ENCODE measurements around the gene INPP5E.

Gene INPP5E

DNA sequence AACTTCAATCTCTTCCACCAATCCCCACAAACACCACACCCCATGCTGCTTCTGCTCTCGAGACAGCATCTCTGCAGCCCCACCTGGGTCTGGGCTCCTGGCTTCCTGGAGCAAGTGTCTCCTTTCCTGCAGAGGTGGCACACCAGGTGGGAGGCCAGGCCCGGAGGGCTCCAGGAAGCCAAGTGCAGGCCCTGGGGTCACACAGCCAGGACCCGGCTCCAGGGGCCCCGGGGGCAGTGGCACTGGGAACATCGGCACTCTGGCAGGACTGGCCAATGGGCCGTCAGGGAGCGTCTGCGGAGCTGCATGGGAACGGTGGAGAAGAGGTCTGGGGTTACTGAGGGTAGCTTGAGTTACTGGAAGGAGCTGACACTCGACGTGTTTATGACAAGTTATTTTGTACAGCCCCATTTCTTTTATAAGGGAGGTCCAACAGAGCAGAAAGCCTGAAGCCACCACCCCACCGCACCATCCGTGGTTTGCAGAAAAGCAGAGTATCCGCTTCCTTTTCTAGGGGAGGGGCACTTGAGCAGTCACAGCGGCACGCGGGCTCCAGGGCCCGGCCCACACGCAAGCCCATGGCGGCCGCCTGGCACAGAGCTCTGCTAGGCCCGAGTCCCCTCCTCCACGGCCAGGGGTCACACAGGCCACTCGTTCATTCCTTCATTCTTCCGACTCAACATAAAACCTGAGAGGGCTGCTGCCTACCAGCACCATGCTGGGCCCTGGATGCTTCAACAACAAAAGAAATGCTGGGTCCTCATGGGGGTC, 14.6 kb upstream of the INPP5E start:
- TF ChIP-seq, protein P1, sequence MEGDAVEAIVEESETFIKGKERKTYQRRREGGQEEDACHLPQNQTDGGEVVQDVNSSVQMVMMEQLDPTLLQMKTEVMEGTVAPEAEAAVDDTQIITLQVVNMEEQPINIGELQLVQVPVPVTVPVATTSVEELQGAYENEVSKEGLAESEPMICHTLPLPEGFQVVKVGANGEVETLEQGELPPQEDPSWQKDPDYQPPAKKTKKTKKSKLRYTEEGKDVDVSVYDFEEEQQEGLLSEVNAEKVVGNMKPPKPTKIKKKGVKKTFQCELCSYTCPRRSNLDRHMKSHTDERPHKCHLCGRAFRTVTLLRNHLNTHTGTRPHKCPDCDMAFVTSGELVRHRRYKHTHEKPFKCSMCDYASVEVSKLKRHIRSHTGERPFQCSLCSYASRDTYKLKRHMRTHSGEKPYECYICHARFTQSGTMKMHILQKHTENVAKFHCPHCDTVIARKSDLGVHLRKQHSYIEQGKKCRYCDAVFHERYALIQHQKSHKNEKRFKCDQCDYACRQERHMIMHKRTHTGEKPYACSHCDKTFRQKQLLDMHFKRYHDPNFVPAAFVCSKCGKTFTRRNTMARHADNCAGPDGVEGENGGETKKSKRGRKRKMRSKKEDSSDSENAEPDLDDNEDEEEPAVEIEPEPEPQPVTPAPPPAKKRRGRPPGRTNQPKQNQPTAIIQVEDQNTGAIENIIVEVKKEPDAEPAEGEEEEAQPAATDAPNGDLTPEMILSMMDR (IDR thresholded peaks at IDR 0.05; ENCODE audit: low read depth, low read length): no peak
- DNase-seq (ENCODE audit: extremely low read depth, low read depth): no peak

DNA sequence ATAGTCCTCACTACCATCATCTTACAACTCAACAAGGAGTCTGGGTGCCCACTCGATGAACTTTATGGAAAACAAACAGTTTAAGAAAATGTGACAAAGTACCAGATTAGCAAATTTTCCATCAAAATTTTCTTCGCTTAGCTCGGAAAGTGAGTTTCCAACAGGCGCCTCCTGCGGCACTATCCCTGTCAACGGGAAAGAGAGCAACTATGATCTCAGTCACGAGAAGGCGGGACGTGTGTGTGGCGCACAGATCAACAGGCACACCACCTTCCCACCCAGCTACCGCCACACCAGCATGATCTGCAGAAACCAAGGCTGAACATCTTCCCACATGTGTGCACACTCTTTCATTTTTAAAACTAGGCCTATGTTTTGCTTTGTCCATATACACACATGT, 13.7 kb upstream of the INPP5E start:
- TF ChIP-seq, protein P1 (IDR thresholded peaks at IDR 0.05; ENCODE audit: low read depth, low read length): no peak
- DNase-seq (ENCODE audit: extremely low read depth, low read depth): no peak

DNA sequence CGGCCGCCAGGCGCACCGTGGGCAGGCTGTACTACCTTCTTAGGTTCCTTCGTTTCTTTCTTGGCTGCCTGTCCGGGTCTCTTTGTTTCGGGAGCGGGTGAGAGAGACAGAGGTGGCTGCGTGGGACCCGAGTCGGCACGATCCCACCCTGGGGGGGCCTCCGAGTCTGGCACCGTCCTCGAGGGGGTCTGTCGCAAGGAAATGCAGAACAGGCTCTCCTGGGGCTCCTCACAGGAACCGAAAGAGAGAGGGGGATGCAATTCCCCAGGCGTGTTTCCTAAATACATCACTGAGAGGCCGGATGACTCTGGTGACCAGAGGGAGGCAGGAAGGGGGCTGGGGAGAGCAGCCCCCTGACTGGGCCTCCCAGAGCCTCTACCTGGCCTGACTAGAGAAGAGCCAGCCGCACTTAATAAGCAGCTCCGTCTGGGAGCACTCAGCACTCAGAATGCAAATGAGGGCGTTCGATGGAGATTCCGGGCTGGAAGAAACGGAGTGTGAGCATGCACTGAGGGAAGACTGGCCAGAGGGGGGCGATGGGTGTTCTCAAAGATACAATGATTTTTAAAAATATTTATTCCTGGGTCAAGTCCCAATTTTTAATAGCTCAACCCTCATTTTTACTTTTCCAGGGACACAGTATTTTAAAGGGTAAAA, 11.7 kb upstream of the INPP5E start:
- DNase-seq (ENCODE audit: extremely low read depth, low read depth): no peak
- TF ChIP-seq, protein P1 (IDR thresholded peaks at IDR 0.05; ENCODE audit: low read depth, low read length): no peak

DNA sequence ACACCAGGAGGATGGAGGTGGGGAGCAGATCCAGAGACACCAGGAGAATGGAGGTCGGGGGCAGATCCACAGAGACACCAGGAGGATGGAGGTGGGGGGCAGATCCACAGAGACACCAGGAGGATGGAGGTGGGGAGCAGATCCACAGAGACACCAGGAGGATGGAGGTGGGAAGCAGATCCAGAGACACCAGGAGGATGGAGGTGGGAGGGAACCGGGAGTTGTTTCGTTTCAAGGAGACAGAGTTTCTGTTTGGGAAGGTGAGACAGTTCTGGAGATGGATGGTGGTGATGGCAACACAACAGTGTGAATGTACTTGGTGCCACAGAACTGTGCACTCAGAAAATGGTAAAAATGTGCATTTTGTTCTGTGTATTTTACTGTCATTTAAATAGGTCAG, 9.0 kb upstream of the INPP5E start:
- DNase-seq (ENCODE audit: extremely low read depth, low read depth): no peak
- TF ChIP-seq, protein P1 (IDR thresholded peaks at IDR 0.05; ENCODE audit: low read depth, low read length): no peak

DNA sequence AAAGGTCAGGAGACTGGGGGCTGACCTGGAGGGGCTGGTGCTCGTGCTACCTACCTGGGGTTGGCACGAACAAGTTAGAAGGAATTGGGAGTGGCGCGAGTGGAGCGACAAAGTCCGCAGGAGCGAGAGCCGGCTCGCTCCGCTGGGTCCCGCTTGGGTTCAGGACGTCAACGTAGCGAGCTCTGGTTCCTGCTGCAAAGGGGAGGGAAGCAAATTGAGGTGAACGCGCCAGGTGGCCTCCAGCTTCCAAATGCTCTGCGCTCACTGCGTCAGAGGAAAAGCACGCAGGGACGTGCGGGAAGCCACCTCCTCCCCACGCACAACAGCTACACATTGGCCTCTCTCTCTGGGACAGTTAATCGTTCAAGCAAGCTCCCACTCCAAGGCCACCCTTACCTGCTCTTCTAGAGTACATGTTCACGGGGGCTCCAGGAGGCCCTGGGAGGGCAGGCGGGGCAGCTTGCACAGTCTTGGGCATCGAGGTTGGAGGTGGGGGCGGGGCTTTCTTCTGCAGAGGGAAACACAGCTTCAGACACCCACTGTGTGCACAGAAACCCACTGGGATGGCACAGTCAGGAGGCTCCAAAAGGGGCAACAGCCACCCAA, 7.6 kb upstream of the INPP5E start:
- TF ChIP-seq, protein P1 (IDR thresholded peaks at IDR 0.05; ENCODE audit: low read depth, low read length): no peak

DNA sequence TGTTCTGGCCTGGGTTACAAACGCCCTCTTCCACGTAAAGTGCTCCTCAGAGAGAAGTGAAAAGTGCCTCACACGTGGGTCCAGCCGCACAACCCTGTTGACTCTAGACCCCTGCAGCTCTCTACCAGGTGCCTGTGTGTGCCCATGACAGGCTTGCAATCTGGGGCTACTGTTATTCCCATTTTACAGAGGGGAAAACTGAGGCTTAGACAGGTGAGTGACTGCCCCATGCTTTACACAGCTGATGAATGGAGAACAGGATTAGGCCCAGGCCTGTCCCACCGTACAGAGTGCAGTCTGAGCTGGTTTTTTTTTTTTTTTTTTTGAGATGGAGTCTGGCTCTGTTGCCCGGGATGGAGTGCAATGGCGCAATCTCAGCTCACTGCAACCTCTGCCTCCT, 6.2 kb upstream of the INPP5E start:
- TF ChIP-seq, protein P1 (IDR thresholded peaks at IDR 0.05; ENCODE audit: low read depth, low read length): no peak
- DNase-seq (ENCODE audit: extremely low read depth, low read depth): no peak

More for the DNA sequence above, 7.6 kb upstream of the INPP5E start:
- no peak for DNase-seq (ENCODE audit: extremely low read depth, low read depth)

DNA sequence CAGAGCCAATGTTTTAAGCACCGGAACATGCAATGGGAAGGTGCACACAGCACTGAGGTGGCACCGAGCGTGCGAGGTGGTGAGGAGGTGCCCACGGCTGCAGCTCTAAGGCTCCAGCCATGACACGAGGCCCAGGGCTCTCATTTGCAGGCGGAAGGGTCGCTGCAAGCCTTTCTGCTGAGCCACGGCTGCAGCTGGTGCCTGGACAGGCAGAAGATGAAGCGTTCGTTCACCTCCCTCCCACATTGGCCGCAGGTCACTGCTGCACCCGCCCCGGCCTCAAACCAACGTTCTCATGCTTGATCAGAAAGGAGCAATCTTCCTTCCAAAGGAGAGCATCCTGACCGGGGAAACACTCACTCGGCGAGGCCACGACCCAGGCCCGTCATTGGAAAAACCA, 4.5 kb upstream of the INPP5E start:
- TF ChIP-seq, protein P1 (IDR thresholded peaks at IDR 0.05; ENCODE audit: low read depth, low read length): no peak

More for the DNA sequence above, 4.5 kb upstream of the INPP5E start:
- DNase-seq (ENCODE audit: extremely low read depth, low read depth): no peak
